GM21390 (cell line): ENCODE measurements around the gene MAP3K6.

Experiments
- ATAC-seq: cut with Tn5 transposase; IDR thresholded peaks from one replicate; pipeline ENCODE4 v1.9.1; 2021; ENCODE audit not compliant: unreplicated experiment

Gene MAP3K6

GRCh38 chr1:27336756-27337155 is 30.0 kb downstream of the MAP3K6 start:
- ATAC-seq: no peak

- ATAC-seq: no peak
These were observed 31.0 kb downstream of the MAP3K6 start for GRCh38 chr1:27335506-27336422.

DNA sequence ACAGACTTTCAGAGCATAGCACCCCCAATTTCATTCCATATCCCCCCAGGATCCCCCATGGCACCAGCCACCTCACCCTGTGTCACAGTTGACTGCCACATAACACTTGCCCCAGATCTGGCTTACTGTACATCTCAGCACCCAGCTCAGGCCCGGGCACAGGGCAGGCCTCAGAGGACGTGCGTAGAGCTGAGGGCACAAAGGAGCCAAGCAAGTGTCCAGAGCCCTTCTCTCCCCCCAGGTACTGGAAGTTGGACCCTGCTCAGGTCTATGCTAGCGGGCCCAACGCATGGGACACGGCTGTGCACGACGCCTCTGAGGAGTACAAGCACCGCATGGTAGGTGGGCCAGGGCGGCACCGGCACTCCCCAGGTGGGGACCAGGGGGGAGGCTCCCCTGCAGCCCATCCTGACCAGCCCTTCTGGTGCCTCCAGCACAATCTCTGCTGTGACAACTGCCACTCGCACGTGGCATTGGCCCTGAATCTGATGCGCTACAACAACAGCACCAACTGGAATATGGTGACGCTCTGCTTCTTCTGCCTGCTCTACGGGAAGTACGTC is 33.0 kb downstream of the MAP3K6 start:
- no peak for ATAC-seq

DNA sequence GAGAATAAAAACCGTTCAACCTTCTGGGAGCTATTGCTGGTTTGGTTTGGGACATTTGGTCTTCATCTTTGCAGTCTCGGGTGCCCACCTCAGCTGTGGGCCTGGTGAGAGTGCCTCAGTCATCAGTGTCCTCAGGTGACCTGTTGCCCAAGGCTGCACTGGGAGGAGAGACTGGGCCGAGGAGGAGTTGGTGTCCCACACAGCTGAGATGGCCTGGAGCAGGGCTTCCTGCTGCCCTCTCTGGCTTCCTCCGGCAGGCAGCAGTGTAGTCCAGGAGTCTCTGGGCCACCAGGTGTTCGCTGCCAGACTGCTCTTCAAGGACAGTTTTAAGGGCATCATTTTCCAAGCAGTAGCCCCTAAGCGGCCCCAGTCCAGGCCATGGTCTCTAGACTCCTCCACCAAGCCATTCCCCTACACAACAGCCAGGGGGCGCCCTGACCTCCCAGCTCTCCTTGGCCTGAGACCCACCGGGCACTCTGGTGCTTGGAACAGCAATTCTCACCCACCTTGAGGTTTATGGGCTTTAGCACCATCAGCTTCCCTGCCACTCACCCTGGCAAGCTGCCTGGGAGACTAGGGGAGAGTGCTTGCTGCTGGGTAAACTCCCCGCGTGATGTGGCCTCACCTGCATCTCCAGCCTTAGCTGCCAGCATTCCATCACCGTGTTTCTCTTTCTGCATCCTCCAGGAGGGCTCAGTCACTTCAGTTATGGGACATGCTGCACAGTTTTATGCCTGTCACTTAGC is 34.1 kb downstream of the MAP3K6 start:
- ATAC-seq: no peak

DNA sequence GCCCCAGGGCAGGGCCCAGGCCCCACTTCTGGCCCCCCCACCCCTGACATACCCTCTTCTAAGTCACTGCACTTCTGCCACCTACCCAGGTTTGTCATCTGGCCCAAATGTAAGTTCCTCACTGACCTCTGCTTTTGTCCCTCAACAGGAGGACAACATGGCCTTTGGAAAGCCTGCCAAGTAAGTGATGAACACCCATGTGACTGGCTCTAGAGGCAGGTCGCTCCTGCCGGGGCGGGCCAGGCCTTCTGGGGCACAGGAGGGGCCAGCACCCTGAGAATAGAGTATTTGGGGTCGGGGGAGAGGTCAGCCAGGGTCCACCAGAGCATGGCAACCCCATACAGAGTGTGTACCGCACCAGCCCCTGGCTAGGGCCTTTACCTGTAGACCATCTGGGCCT is 34.8 kb downstream of the MAP3K6 start:
- no peak for ATAC-seq

DNA sequence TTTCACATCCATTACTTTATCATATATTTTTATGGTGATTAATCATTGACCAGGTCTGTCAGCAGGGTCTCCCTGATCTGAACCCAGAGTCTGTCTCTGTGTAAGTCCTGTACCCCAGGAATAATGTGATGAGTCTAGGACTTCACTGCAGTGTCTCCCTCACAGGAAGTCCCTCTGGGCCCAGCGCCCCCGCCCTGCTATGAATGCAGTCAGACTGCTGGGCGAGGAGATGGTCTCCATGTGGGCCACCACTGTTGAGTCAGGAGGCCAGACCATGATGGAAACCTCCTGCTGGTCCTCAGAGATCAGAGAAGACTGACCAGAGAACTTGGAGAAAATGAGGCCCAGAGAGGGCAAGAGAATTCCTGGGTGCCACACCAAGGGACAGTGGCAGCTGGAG is 35.3 kb downstream of the MAP3K6 start:
- ATAC-seq: no peak

DNA sequence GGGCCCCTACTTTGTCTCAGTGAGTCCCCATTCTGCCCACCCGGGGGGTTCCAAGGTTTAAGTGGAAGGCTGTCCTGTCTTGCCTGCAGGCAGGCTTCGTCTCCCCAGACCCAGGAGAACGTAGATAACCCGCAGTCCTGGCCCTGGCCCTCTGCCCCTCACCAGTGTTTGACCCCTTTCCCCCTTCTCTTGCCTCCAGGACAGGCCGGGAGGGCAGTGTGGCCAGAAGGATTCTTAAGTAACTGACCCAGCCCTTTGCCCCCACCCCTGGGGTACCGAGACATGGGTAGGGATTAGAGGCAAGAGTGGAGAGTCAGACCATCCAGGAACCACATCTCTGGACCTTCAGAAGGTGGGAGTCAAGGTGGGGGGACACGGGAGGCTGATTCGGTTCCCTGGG is 36.0 kb downstream of the MAP3K6 start:
- ATAC-seq: no peak

DNA sequence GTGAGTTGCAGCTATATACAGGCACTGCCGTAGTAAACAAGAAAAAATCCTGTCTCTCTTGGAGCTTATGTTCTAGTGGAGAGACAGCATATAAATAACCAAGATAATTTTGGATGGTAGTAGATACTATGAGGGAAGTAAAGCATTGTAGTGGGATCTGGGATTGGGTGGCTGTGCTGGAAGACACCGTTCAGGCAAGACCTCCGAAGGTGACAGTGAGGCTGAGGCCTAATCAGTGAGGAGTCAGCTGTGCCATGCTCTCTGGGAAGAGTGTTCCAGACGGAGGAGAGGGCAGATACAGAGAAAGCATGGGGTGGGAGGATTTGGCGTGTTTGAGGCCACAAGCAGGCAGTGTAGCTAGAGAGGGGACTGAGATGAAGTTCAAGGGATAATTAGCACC is 38.8 kb downstream of the MAP3K6 start:
- no peak for ATAC-seq

- no peak for ATAC-seq
These were observed 41.5 kb downstream of the MAP3K6 start for GRCh38 chr1:27325286-27325685.

GRCh38 chr1:27322569-27323240 is 44.1 kb downstream of the MAP3K6 start:
- no peak for ATAC-seq

- peak; percentile 86 for ATAC-seq
These were observed 44.8 kb downstream of the MAP3K6 start, which contains the start of gene TMEM222 for GRCh38 chr1:27321813-27322568. Gene TMEM222 (plus strand): TSS chr1:27322163. CDS start chr1:27322198, 35 bp downstream.

DNA sequence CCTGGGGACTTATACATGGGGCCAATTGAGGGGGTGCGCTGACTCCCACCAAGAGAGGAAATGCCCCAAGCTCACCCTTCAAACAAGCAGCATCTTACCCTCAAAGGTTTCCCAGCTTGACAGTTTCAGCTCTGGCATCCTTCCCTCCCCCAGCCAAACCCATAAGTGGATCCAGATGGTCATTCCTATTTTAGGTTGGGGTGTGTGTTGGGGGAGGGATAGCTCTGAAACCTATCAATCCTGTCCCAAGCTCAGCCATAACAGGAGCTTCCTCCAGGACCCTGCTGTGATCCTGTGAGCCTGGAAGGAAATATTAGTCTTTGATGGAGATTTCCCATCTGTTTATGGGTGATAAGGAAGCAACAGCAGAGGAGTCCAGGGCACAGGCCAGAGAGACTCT is 48.2 kb downstream of the MAP3K6 start:
- no peak for ATAC-seq

DNA sequence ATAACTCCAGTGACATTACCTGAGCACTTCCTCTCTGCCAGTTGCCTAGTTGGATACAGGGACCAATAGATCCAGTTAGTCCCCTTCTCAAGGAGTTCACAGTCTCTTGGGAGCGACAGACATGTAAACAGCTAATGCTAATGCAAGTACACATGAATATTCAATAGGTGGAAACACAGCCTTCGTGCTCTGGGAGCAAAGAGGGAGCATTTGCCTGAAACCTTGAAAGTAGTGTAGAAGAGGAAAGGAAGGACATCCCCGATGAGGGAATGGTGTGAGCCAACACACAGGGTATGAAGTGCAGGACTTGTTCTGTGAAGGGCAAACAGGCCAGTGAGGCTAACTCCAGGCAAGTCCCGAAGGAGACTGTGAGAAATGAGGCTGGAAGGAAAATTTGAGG is 48.6 kb downstream of the MAP3K6 start:
- no peak for ATAC-seq

GRCh38 chr1:27316860-27317259 is 49.9 kb downstream of the MAP3K6 start:
- no peak for ATAC-seq

GRCh38 chr1:27314737-27315136 is 52.0 kb downstream of the MAP3K6 start:
- no peak for ATAC-seq

- no peak for ATAC-seq
These were observed 52.6 kb downstream of the MAP3K6 start for GRCh38 chr1:27314169-27314568.

DNA sequence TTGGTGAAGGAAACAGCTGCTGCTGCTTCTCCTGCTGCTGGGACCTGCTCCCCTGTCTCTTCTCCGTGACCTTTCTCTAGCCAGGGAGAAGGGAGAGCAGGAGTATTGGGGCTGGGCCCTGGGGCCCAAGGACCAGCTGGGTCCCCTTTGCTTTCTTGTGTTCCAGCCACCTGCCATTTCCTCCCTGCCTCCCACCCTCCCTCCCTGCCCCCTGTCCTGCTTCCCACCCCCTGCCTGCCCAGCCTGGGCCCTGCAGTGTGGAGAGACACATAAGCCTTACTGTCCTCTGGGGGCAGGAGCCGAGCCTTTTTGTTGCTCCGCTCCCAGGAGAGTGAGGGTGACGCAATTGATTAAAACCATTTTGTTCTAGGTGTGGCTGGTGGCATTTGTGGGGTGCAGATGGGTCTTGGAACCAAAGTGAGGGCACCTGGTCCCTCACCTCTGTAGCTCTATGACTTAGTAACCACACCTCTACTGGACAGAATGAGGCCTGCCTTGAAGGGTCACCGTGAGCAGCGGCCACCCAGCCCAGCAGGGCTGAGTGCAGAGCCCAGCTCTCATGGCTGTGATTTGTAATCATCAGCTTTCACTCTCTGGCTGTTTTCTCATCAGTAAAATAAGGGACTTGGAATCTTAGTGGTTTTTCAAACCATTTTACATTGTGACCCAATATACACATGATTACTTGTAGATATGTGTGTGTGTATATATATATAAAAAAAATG is 58.7 kb downstream of the MAP3K6 start:
- no peak for ATAC-seq

- no peak for ATAC-seq
These were observed 59.6 kb downstream of the MAP3K6 start for GRCh38 chr1:27306892-27307761.

DNA sequence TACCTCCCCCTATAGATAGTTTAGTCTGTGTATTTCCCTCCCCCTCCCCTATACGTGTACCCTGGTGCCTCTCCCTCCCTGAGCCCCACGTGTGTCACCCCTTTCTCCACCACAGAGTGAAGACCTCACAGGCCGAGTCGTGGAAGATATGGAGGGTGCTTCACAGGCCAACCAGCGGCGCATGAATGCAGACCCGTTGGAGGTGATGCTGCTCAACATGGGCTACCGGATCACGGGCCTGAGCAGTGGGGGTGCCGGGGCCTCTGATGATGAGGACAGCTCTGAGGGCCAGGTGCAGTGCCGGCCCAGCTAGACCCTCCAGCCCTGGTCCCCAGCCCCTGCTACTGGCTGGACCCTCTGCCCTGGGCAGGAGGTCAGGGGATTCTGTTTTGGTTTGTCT is 60.7 kb downstream of the MAP3K6 start:
- no peak for ATAC-seq
